ENCODE data around the gene IFT27.

Gene IFT27

GRCh38 chr22:36796552-36797175 lies 20.7 kb upstream of the IFT27 start:
- DNase-seq: no peak

- DNase-seq: no peak
These were observed 19.7 kb upstream of the IFT27 start for GRCh38 chr22:36795633-36796032.

GRCh38 chr22:36790648-36791047 lies 14.7 kb upstream of the IFT27 start:
- no peak for DNase-seq

- no peak for DNase-seq
These were observed 11.5 kb upstream of the IFT27 start for GRCh38 chr22:36787204-36787988.

GRCh38 chr22:36783743-36784142 lies 7.8 kb upstream of the IFT27 start:
- no peak for DNase-seq

- DNase-seq: peak; percentile 48 to 53
These were observed 6.0 kb upstream of the IFT27 start for GRCh38 chr22:36781656-36782627.

GRCh38 chr22:36778020-36778419 lies 2.1 kb upstream of the IFT27 start:
- DNase-seq: no peak

GRCh38 chr22:36776722-36777121 lies 803 bp upstream of the IFT27 start:
- no peak for DNase-seq

GRCh38 chr22:36775586-36775963 lies 344 bp downstream of the IFT27 start:
- peak in 1 of 2 experiments; percentile 6 for DNase-seq

GRCh38 chr22:36773935-36774334 lies 2.0 kb downstream of the IFT27 start:
- peak; percentile 59 to 74 for DNase-seq

GRCh38 chr22:36772451-36772850 lies 3.5 kb downstream of the IFT27 start:
- no peak for DNase-seq

- DNase-seq: no peak
These were observed 4.4 kb downstream of the IFT27 start for GRCh38 chr22:36771356-36772063.

GRCh38 chr22:36770513-36771231 lies 5.2 kb downstream of the IFT27 start:
- DNase-seq: peak; percentile 37 to 54

- no peak for DNase-seq
These were observed 6.1 kb downstream of the IFT27 start for GRCh38 chr22:36769541-36770512.

- no peak for DNase-seq
These were observed 7.3 kb downstream of the IFT27 start for GRCh38 chr22:36768616-36769015.

- no peak for DNase-seq
These were observed 7.8 kb downstream of the IFT27 start for GRCh38 chr22:36768141-36768540.

GRCh38 chr22:36767035-36767775 lies 8.7 kb downstream of the IFT27 start:
- DNase-seq: no peak

GRCh38 chr22:36765943-36766450 lies 9.9 kb downstream of the IFT27 start:
- no peak for DNase-seq

GRCh38 chr22:36765131-36765942 lies 10.6 kb downstream of the IFT27 start:
- DNase-seq: no peak
